ENCODE data around the gene FAM240A. TPM values are rescaled to one million over a fixed set of nuclear protein-coding genes. Genes with fewer than 3 reads are reported as not detected.

Gene FAM240A
- total and polyA plus RNA-seq, 2 donors from 2014 or later: 0.44 TPM; not detected in 1

DNA sequence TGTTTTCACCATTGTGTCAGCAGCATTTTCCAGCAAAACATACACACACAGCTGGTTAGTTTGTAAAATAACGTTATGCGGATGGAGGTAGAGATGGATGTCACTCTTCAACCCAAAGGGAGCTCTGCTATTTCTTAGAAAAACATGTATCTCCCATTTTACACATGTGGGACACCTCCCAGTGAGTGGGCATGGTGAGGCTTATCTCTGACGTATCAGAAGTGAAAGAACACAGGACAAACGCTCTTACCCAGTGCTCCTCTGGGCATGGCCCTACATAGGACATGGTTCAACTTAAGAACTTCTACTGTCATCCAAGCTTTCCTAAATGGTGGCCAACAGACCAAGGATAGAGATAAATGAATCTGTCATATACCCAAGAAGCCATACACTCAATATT lies 2.1 kb downstream of the FAM240A start:
- Histone ChIP-seq H3K4me3 (ENCODE audit: low read length in 3 of 3) (no peak overlapping the region), H3K9ac (ENCODE audit: low read length in 3 of 3) (no peak overlapping the region), H3K27ac (ENCODE audit: low read depth in 2 of 2, low read length in 2 of 2) (no peak overlapping the region), H3K36me3 (ENCODE audit: control insufficient read depth in 2 of 3, insufficient read depth in 3 of 3, low read length in 3 of 3) (no peaks in the 10 kb centered on the region), H3K9me3 (ENCODE audit: control insufficient read depth in 2 of 3, insufficient read depth in 1 of 3, low read length in 3 of 3) (no peaks in the 10 kb centered on the region), H3K27me3 (ENCODE audit: control insufficient read depth, insufficient read depth, low read length) (no peaks in the 10 kb centered on the region), H3K4me1 (ENCODE audit: control insufficient read depth in 2 of 3, insufficient read depth in 2 of 3, low read depth in 1 of 3, low read length in 3 of 3) (peaks cover 0 to 3% (median 0%) of the 10 kb centered on the region in 3 donors)
- FAIRE-seq (no peak), DNase-seq (no peak)
- TF ChIP-seq, protein P1, sequence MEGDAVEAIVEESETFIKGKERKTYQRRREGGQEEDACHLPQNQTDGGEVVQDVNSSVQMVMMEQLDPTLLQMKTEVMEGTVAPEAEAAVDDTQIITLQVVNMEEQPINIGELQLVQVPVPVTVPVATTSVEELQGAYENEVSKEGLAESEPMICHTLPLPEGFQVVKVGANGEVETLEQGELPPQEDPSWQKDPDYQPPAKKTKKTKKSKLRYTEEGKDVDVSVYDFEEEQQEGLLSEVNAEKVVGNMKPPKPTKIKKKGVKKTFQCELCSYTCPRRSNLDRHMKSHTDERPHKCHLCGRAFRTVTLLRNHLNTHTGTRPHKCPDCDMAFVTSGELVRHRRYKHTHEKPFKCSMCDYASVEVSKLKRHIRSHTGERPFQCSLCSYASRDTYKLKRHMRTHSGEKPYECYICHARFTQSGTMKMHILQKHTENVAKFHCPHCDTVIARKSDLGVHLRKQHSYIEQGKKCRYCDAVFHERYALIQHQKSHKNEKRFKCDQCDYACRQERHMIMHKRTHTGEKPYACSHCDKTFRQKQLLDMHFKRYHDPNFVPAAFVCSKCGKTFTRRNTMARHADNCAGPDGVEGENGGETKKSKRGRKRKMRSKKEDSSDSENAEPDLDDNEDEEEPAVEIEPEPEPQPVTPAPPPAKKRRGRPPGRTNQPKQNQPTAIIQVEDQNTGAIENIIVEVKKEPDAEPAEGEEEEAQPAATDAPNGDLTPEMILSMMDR (IDR thresholded peaks at IDR 0.05; ENCODE audit: borderline replicate concordance, extremely low read depth, insufficient read depth): no peak
- intact Hi-C loops (cut with DNase I): no loop called here

DNA sequence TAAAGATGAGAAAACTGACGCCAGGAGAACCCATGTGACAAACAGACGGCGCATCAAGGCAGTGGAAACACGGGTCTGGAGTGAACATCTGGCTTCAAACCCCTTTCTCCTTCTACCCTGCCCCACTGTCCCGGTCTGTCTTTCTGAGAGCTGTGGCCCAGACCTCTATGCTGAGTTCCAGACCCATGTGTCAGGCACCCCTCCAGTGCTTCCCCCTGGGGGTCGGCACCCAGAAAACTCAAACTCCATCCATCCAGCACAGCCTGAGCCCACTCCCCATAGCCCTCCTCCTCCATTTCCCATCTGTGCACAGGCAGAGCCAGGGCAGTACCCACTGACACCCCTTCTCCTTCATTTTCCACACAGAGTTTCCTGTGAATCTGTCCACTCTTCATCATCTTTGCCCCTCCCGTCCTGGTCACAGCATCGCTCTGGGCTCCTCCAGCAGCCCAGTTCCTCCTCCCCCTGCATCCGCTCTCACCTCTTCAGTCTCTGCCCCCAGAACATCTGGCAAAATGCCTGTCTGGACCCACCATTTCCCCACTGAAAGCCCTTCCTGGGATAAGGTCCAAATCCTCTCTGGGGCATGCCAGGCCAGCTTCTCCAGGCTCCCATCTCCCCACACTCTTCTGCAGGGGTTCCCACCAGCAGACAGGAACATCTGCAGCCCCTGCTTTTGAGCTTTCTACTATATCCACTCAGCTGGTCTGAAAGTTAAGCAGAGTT lies 2.9 kb downstream of the FAM240A start:
- Histone ChIP-seq H3K9ac (ENCODE audit: low read length in 3 of 3) (no peak overlapping the region), H3K36me3 (ENCODE audit: control insufficient read depth in 2 of 3, insufficient read depth in 3 of 3, low read length in 3 of 3) (no peaks in the 10 kb centered on the region), H3K4me3 (ENCODE audit: low read length in 3 of 3) (no peak overlapping the region), H3K4me1 (ENCODE audit: control insufficient read depth in 2 of 3, insufficient read depth in 2 of 3, low read depth in 1 of 3, low read length in 3 of 3) (peaks cover 0 to 7% (median 2%) of the 10 kb centered on the region in 3 donors), H3K27me3 (ENCODE audit: control insufficient read depth, insufficient read depth, low read length) (no peaks in the 10 kb centered on the region), H3K27ac (ENCODE audit: low read depth in 2 of 2, low read length in 2 of 2) (no peak overlapping the region), H3K9me3 (ENCODE audit: control insufficient read depth in 2 of 3, insufficient read depth in 1 of 3, low read length in 3 of 3) (no peaks in the 10 kb centered on the region)
- DNase-seq (no peak), FAIRE-seq (no peak)
- TF ChIP-seq, protein P1 (IDR thresholded peaks at IDR 0.05; ENCODE audit: borderline replicate concordance, extremely low read depth, insufficient read depth): no peak
- intact Hi-C loops (cut with DNase I): no loop called here

- no peak overlapping the region for H3K9ac ChIP-seq (ENCODE audit: low read length in 3 of 3)
- intact Hi-C loops (cut with DNase I): no loop called here
- peaks cover 0 to 7% (median 2%) of the 10 kb centered on the region in 3 donors for H3K4me1 ChIP-seq (ENCODE audit: control insufficient read depth in 2 of 3, insufficient read depth in 2 of 3, low read depth in 1 of 3, low read length in 3 of 3)
- no peaks in the 10 kb centered on the region for H3K9me3 ChIP-seq (ENCODE audit: control insufficient read depth in 2 of 3, insufficient read depth in 1 of 3, low read length in 3 of 3)
- H3K36me3 ChIP-seq (ENCODE audit: control insufficient read depth in 2 of 3, insufficient read depth in 3 of 3, low read length in 3 of 3): no peaks in the 10 kb centered on the region
- TF ChIP-seq, protein P1 (IDR thresholded peaks at IDR 0.05; ENCODE audit: borderline replicate concordance, extremely low read depth, insufficient read depth): no peak
- no peak for FAIRE-seq
- no peak overlapping the region for H3K4me3 ChIP-seq (ENCODE audit: low read length in 3 of 3)
- no peak for DNase-seq
- H3K27me3 ChIP-seq (ENCODE audit: control insufficient read depth, insufficient read depth, low read length): no peaks in the 10 kb centered on the region
- H3K27ac ChIP-seq (ENCODE audit: low read depth in 2 of 2, low read length in 2 of 2): no peak overlapping the region
Observed at GRCh38 chr3:46615976-46616375, 3.7 kb downstream of the FAM240A start.
